K562 (cell line): ENCODE data around the gene CHD6. TPM values are rescaled to one million over a fixed set of nuclear protein-coding genes. Genes with fewer than 3 reads are reported as not detected.

Source experiments
- ATAC-seq: fragments of 200-7000 bp; cut with Tn5 transposase; 3 replicates; pipeline ENCODE4 v1.9.1; 2020; ENCODE audit warnings: moderate library complexity
- BruUV-seq: library from RNA; stranded (reverse); fragments of 400-500 nt; replicated peaks from 2 replicates; lab custom pipeline; 2021; lab: Mats Ljungman, UMichigan
- CTCF ChIA-PET: fragments of 300-600 bp; formaldehyde crosslinking; extraction: SDS; loops from one replicate; lab custom pipeline; 2021; ENCODE audit warnings: low intra/inter-chr PET ratio; lab: Yijun Ruan, JAX
- POLR2A ChIA-PET: fragments of 300-600, 350-650 bp; sonication (Branson Sonifier 250); formaldehyde crosslinking; extraction: SDS; loops from one replicate; lab custom pipeline; 2021; ENCODE audit warnings: antibody characterized with exemption, inconsistent platforms; lab: Yijun Ruan, JAX
- DNase-seq, 4 experiments: peaks; one replicate each; pipeline versions ENCODE4 v3.0.0 to v3.0.0-alpha.2; 2011 to 2018; ENCODE audit warnings: low spot score in 3 of 4, mixed read lengths in 3 of 4; ENCODE audit errors: extremely low read depth in 1 of 4
- FAIRE-seq: peaks from 2 replicates; lab custom pipeline; 2011; peaks lifted over from hg19 to GRCh38; lab: Jason Lieb, UNC
- H2AFZ ChIP-seq: 2 replicates; pipeline ENCODE4 v1.6.0; 2011; ENCODE audit warnings: low read depth, low read length, control low read depth, inconsistent platforms
- H3K27ac ChIP-seq: fragments of 200-600 bp; 3 replicates; pipeline ENCODE4 v1.8.0; 2011; ENCODE audit warnings: low read depth, mild to moderate bottlenecking, control low read depth, inconsistent platforms, low read length, moderate library complexity, mixed read lengths; ENCODE audit errors: extremely low read depth
- H3K27me3 ChIP-seq, 2 experiments: fragments of 300-600 bp in 1 of 2; 2 replicates in 1 of 2; 3 replicates in 1 of 2; pipeline versions ENCODE4 v1.6.0 to v1.8.0; 2011; ENCODE audit warnings: inconsistent platforms in 2 of 2, low read length in 2 of 2, mild to moderate bottlenecking in 1 of 2, mixed read lengths in 1 of 2, moderate library complexity in 1 of 2; ENCODE audit not compliant: control insufficient read depth in 2 of 2, insufficient read depth in 2 of 2
- H3K36me3 ChIP-seq: fragments of 300-600 bp; 3 replicates; pipeline ENCODE4 v1.8.0; 2011; ENCODE audit warnings: mild to moderate bottlenecking, low read length, inconsistent platforms; ENCODE audit not compliant: control insufficient read depth, insufficient read depth
- H3K4me1 ChIP-seq, 2 experiments: fragments of 200-600 bp in 1 of 2; replicated peaks in 1 of 2; 2 replicates in 1 of 2; 3 replicates in 1 of 2; pipeline versions ENCODE4 v1.5.1 to v1.8.0; 2011; ENCODE audit warnings: inconsistent platforms in 2 of 2, low read length in 2 of 2, mild to moderate bottlenecking in 1 of 2, mixed read lengths in 1 of 2, moderate library complexity in 1 of 2; ENCODE audit not compliant: control insufficient read depth in 2 of 2, insufficient read depth in 2 of 2
- H3K4me2 ChIP-seq: 2 replicates; pipeline ENCODE4 v1.6.1; 2011; ENCODE audit warnings: low read length, control low read depth, inconsistent platforms, mixed read lengths; ENCODE audit not compliant: insufficient read depth
- H3K4me3 ChIP-seq: fragments of 200-600 bp; sonication (generic), shearing (Covaris generic); 2 replicates; pipeline ENCODE4 v1.5.1; 2016; ENCODE audit warnings: control low read depth, inconsistent platforms
- H3K79me2 ChIP-seq: fragments of 200-600 bp; 3 replicates; pipeline ENCODE4 v1.8.0; 2011; ENCODE audit warnings: low read length, inconsistent platforms; ENCODE audit not compliant: control insufficient read depth, insufficient read depth
- H3K9ac ChIP-seq, 2 experiments: 2 replicates each; pipeline versions ENCODE4 v1.6.0 to v1.6.1; 2011; ENCODE audit warnings: low read depth in 2 of 2, low read length in 2 of 2, control low read depth in 1 of 2, inconsistent platforms in 1 of 2, mild to moderate bottlenecking in 1 of 2, mixed read lengths in 1 of 2; ENCODE audit not compliant: insufficient read depth in 1 of 2
- H3K9me1 ChIP-seq: one replicate; pipeline ENCODE4 v1.6.0; 2011; ENCODE audit warnings: inconsistent platforms, mild to moderate bottlenecking, low read length, moderate library complexity; ENCODE audit not compliant: control insufficient read depth, insufficient read depth
- H3K9me3 ChIP-seq: replicated peaks from 2 replicates; pipeline ENCODE4 v1.5.1; 2011; ENCODE audit warnings: low read depth, low read length, inconsistent platforms; ENCODE audit not compliant: control insufficient read depth, insufficient read depth
- H4K20me1 ChIP-seq: replicated peaks from 2 replicates; pipeline ENCODE4 v1.6.1; 2011; ENCODE audit warnings: low read length, inconsistent platforms, mixed read lengths; ENCODE audit not compliant: control insufficient read depth, insufficient read depth
- AFF4 ChIP-seq: sonication (generic); formaldehyde crosslinking; IDR thresholded peaks from 2 replicates; pipeline ENCODE4 v1.8.0; 2023; ENCODE audit warnings: mild to moderate bottlenecking, missing genetic modification reagents
- DIDO1 ChIP-seq: fragments of 450-650 bp; IDR thresholded peaks from 2 replicates; pipeline ENCODE4 v1.6.1; 2016; ENCODE audit warnings: low read depth, missing biosample characterization, missing genetic modification characterization
- HNRNPUL1 ChIP-seq: fragments of 200-400 bp; formaldehyde crosslinking; IDR thresholded peaks from 2 replicates; pipeline ENCODE4 v1.6.1; 2017; ENCODE audit warnings: low read length
- SIRT6 ChIP-seq: IDR thresholded peaks from one replicate; pipeline ENCODE4 v1.6.1; 2012; ENCODE audit warnings: low read depth, mild to moderate bottlenecking, control low read depth, inconsistent platforms, low read length, moderate library complexity
- STAT5A ChIP-seq: IDR thresholded peaks from 2 replicates; pipeline ENCODE4 v1.6.1; 2012; ENCODE audit warnings: low read length, inconsistent platforms, borderline replicate concordance
- TRIM25 ChIP-seq: fragments of 450-650 bp; IDR thresholded peaks from 2 replicates; pipeline ENCODE4 v1.7.0; 2016; ENCODE audit warnings: borderline replicate concordance
- ZNF121 ChIP-seq: sonication (generic); formaldehyde crosslinking; conservative IDR thresholded peaks from 2 replicates; pipeline ENCODE4 v1.8.0; 2022; ENCODE audit warnings: missing genetic modification reagents
- ZNF551 ChIP-seq: fragments of 250-450 bp; sonication (Bioruptor Pico); IDR thresholded peaks from 2 replicates; pipeline ENCODE4 v1.5.0; 2021; ENCODE audit warnings: mild to moderate bottlenecking, moderate library complexity
- WGBS: fragments of 100-300 bp; shearing (Covaris generic); methylation state at CpG from one replicate; pipeline ENCODE4 v1.1.6; 2016; ENCODE audit warnings: low coverage, mixed read lengths; ENCODE audit not compliant: insufficient coverage; ENCODE audit errors: missing lambda C conversion rate; 5-methylcytosine and 5-hydroxymethylcytosine counted together
- in situ Hi-C: fragments of 300-500 bp; cut with MboI; formaldehyde crosslinking; loops from 4 replicates; pipeline ENCODE4 v1.15.0; 2018; ENCODE audit warnings: inconsistent platforms, mixed read lengths
- intact Hi-C: fragments of 100-400 bp; cut with micrococcal nuclease; formaldehyde crosslinking; loops from 2 replicates; pipeline ENCODE4 v1.14.2; 2022
- polyA plus RNA-seq, 8 experiments: library from polyadenylated mRNA; depleted of rRNA in 4 of 8; stranded (reverse) in 5 of 8; unstranded in 3 of 8; fragments of >200 nt; fragmentation: Nextera tagmentation in 2 of 8; fragmentation: Illumina TruSeq in 1 of 8; extraction: Ambion mirVana in 2 of 8; extraction: Trizol in 1 of 8; gene quantifications; 2 replicates each; pipeline versions ENCODE4 v1.2.1 to v1.2.3, GENCODE V29; 2011 to 2014; ENCODE audit warnings: inconsistent platforms in 1 of 8, missing spikeins in 1 of 8
- total RNA-seq, 7 experiments: library from RNA; depleted of rRNA in 6 of 7; stranded (reverse); fragments of >200 nt in 6 of 7; fragmentation: Illumina TruSeq in 2 of 7; extraction: Trizol in 2 of 7; gene quantifications; 2 replicates each; pipeline versions ENCODE4 v1.2.1 to v1.2.3, GENCODE V29; 2011 to 2021; ENCODE audit warnings: low replicate concordance in 1 of 7
- TF ChIP-seq, protein P1 (sequence below): sonication (generic); formaldehyde crosslinking; IDR thresholded peaks from 2 replicates; pipeline ENCODE4 v1.8.1; 2023; ENCODE audit warnings: mild to moderate bottlenecking, missing genetic modification reagents
- TF ChIP-seq, protein P2 (sequence below): IDR thresholded peaks from 2 replicates; pipeline ENCODE4 v1.6.1; 2016; ENCODE audit warnings: missing genetic modification characterization, missing compliant biosample characterization

The CHD6 gene
- total and polyA plus RNA-seq, 9 of the 15 experiments (the other 6 are each of a cell fraction or from before 2014, with no cell fraction given), result 3.9 to 24.2 (median 12.8) TPM

- ChIA-PET POLR2A (no interaction called here), CTCF (no interaction called here)
- H2AFZ ChIP-seq, result no peak overlapping the region
- H3K9me1 ChIP-seq, result no peaks in the 10 kb centered on the region
- in situ Hi-C loops (no loop called here), intact Hi-C loops (no loop called here)
- H3K4me1 ChIP-seq, result no peaks in the 10 kb centered on the region
- no peaks in the 10 kb centered on the region for H3K79me2 ChIP-seq
- no peak for DNase-seq
- no peak overlapping the region for H3K9ac ChIP-seq
- no TSS peak for BruUV-seq
- no peak for FAIRE-seq
- WGBS, result 46% methylated on average over 3 of the region's 3 CpGs
- H3K9me3 ChIP-seq, result no peaks in the 10 kb centered on the region
- no peak overlapping the region for H3K4me3 ChIP-seq
- H3K36me3 ChIP-seq, result peaks cover 28% of the 10 kb centered on the region; the same call in 2 of the 3 replicates
- H3K27ac ChIP-seq, result no peak overlapping the region
- no peaks in the 10 kb centered on the region for H4K20me1 ChIP-seq
- no peaks in the 10 kb centered on the region for H3K27me3 ChIP-seq
- H3K4me2 ChIP-seq, result no peak overlapping the region
- no peak for ATAC-seq
- TF ChIP-seq HNRNPUL1 (no peak), AFF4 (CRISPR knock-in tag) (no peak), SIRT6 (no peak), ZNF121 (no peak), STAT5A (no peak), DIDO1 (no peak), TRIM25 (no peak), ZNF551 (CRISPR knock-in tag) (no peak)
- TF ChIP-seq, protein P1, sequence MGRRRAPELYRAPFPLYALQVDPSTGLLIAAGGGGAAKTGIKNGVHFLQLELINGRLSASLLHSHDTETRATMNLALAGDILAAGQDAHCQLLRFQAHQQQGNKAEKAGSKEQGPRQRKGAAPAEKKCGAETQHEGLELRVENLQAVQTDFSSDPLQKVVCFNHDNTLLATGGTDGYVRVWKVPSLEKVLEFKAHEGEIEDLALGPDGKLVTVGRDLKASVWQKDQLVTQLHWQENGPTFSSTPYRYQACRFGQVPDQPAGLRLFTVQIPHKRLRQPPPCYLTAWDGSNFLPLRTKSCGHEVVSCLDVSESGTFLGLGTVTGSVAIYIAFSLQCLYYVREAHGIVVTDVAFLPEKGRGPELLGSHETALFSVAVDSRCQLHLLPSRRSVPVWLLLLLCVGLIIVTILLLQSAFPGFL (CRISPR knock-in tag), result no peak
- TF ChIP-seq, protein P2, sequence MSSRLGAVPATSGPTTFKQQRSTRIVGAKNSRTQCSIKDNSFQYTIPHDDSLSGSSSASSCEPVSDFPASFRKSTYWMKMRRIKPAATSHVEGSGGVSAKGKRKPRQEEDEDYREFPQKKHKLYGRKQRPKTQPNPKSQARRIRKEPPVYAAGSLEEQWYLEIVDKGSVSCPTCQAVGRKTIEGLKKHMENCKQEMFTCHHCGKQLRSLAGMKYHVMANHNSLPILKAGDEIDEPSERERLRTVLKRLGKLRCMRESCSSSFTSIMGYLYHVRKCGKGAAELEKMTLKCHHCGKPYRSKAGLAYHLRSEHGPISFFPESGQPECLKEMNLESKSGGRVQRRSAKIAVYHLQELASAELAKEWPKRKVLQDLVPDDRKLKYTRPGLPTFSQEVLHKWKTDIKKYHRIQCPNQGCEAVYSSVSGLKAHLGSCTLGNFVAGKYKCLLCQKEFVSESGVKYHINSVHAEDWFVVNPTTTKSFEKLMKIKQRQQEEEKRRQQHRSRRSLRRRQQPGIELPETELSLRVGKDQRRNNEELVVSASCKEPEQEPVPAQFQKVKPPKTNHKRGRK (tag), result no peak
These were observed 148.3 kb downstream of the CHD6 start for GRCh38 chr20:41469868-41470267.
